Raji (cell line): Measurements from ENCODE around the gene SLC6A16.

Experiments used
- POLR2A ChIP-seq: IDR thresholded peaks from 2 replicates; pipeline ENCODE4 v1.6.1; 2011; ENCODE audit warnings: low read depth, low read length, control low read depth; ENCODE audit not compliant: insufficient read depth

Gene SLC6A16

DNA sequence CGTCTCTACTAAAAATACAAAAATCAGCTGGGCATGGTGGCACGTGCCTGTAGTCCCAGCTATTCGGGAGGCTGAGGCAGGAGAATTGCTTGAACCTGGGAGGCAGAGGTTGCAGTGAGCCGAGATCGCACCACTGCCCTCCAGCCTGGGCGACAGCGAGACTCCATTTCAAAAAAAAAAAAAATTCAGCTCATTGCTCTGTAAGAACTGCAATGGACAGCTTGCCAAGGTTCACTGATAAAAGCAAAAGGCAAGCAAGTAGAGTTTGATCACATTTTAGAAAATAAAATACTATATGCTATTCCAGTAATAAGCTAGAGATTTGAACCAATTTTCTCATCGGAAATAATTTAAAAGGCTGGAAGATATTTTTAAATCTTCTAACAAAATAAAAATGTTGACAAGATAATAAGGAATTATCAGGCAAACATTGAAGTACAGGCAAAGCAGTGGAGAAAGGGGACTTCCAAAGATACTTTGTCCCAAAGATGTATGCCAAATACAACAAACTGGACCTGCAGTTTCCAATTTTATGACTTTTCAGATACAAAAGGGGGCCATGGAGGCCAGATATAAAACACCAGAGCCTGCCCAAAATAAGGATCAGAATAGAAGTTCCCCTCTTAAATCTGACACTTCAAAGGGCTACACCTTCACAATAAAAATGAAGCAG, 29.6 kb downstream of the SLC6A16 start:
- no peak for TF ChIP-seq POLR2A

DNA sequence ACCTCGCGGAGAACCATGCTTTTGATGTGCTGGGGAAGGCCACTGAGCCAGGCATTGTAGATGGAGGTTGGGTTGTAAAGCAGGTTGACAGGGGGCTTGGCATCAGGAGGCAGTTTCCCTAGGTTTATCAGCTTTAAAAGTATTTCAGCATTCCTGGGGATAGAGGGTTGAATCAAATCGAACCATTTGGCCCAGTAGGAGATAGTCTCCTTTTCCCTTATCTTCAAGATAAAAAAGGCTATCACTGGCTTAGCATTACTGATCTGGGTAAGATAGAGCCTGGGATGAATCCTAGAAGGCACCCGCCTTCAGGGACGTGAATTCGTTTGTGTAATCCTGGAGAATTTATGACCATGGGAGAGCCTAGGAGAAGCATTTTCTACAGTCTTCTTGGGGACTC, 30.6 kb downstream of the SLC6A16 start:
- no peak for TF ChIP-seq POLR2A

DNA sequence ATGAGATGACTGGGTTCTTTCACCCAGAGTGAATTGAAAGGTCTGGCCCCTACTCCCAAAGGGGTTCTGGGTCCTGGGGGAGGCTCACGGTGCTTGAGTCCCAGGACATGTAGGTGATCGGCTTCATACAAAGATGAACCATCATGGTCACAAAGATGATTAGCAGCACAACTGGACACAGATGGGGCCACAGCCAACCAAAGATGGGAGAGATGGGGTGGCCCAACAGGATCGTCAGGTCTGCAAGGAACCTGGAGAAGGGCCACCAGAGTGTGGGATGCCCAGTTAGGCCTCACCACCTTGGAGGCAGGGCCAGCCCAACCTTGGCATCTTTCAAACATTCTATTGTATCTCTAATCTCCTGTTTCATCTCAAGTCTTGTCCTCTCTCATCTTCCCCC, 34.5 kb downstream of the SLC6A16 start:
- no peak for TF ChIP-seq POLR2A

DNA sequence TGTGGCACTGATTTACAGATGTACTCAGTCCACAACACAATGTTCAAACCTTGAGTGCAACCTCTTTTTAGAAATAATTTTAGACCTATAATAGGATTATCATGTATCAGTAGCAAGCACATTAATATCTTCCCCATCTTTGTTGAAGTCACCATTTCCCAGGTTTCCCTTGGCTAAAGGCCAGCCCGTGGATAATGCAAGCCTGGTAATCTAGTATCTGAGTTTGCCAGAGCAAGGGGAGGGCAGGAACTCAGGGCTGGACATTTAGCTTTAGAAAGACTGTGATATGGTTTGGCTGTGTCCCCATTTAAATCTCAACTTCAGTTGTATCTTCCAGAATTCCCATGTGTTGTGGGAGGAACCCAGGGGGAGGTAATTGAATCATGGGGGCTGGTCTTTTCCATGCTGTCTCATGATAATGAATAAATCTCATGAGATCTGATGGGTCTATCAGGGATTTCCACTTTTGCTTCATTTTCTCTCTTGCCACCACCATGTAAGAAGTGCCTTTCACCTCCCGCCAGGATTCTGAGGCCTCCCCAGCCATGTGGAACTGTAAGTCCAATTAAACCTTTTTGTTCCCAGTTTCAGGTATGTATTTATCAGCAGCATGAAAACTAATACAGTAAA, 37.7 kb downstream of the SLC6A16 start:
- TF ChIP-seq POLR2A: no peak

DNA sequence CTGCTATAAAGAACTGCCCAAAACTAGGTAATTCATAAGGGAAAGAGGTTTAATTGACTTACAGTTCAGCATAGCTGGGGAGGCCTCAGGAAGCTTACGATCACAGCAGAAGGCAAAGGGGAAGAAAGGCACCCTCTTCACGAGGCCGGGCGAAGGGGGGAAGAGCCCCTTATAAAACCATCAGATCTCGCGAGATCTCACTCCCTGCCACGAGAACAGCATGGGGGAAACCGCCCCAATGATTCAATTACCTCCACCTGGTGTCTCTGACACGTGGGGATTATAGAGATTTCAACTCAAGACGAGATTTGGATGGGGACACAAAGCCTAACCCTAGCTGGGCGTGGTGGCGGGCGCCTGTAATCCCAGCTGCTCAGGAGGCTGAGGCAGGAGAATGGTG, 42.8 kb downstream of the SLC6A16 start:
- no peak for TF ChIP-seq POLR2A

DNA sequence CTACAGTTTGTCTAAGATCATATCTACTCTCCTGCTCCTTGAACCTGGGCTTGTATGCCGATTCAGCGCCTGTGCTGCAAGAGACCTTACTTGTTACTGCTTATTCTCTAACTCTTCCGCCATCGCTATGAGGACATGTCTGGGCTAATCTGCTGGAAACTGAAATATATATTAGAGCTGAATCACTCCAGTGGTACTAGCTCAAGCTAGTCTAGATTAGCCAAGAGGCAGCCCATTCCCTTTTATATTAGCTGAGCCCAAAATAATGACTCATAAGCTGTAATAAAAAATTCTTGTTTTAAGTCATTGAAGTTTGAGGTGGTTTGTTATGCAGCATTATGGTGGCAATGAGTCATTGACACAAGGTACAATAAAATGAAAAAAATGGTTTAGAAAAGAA, 52.8 kb downstream of the SLC6A16 start:
- no peak for TF ChIP-seq POLR2A

DNA sequence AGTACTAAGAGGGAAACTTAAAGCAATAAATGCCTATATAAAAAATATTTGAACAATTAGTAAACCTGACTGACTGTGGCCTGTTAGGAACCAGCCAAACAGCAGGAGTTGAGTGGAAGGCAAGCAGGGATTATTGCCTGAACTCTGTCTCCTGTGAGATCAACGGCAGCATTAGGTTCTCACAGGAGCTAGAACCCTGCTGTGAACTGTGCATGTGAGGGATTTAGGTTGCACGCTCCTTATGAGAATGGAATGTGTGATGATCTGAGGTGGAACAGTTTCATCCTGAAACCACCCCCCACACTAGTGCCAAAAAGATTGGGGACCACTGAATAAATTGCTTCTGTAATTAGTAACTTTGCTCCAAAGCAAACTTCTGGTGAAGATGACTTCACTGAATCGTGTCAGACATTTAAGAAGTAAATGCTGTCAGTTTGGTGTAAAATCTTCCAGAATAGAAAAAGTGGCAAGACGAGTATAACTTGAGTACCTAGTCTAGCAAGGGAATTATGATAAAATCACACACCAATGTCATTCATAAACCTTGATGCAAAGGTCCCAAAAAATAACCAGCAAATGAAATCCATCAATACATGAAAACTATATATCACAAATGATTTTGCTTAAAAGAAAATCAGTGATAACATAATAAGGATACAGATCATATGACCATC, 53.8 kb downstream of the SLC6A16 start:
- TF ChIP-seq POLR2A: no peak

DNA sequence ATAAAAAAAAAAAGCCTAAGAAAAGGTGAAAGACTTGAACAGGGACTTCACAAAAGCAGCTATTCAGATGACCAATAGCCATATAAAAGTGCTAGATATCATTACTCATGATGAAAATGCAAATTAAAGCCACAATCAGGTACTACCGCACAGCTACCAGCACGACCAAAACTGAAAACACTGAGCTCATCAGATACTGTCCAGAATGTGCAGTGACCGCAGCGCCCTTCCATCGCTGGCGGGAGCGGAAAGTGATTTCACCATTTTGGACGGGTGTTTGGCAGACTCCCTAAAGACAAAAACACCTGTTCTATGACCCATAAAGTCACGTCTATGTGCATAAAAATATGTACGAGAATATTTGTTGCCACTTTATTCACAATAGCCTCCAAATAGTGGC, 60.7 kb downstream of the SLC6A16 start:
- no peak for TF ChIP-seq POLR2A

DNA sequence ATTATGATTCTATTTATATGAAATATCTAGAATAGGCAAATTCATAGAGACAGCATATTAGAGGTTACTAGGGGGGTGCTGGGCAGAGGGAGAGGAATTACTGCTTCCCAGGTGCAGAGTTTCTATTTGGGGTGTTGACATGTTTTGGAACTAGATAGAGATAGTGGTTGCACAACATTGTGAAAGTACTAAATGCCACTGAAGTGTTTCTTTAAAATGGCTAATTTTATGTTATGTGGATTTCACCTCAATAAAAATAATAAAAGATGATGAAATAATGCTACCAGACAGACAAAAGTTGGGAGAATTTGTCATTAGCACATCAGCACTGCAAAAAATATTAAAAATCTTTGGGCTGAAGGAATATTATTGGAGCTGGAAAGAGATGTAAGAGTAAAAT, 63.4 kb downstream of the SLC6A16 start:
- TF ChIP-seq POLR2A: no peak

DNA sequence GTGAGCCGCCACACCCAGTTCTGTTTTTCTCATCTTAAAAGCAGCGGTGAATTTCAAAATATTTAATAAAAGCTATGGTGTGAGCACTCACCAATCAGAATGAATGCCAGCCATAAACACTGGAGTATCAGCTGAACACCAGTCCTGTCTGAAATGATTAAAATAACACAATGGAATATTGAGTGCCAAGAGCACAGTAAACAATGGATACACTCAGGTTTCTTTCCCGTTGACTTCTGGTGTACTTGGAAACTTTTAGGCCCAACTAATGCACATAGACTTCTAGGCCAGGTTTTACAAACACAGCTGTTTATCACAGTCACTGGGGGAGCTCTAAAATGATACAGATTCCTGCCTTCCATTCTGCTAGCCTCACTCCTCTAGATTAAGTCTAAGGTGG, 68.3 kb downstream of the SLC6A16 start:
- no peak for TF ChIP-seq POLR2A

DNA sequence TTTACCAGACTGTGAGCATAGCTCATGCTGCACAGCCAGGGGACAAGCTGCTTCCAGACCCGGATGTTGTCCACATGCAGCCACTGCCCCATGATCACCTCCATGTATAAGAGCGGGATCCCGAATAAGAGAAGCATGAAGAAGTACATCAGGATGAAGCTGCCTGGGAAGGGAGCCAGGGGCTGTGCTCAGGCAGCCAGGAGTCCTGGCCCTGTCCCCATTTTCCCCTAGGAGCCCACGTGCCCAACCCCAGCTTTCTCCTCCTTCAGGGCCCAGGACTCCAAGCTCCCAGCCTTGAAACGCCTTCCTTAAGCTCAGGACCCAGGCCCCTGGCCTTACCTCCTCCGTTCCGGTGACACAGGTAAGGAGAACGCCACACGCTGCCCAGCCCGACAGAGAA, 69.3 kb downstream of the SLC6A16 start:
- TF ChIP-seq POLR2A: no peak

DNA sequence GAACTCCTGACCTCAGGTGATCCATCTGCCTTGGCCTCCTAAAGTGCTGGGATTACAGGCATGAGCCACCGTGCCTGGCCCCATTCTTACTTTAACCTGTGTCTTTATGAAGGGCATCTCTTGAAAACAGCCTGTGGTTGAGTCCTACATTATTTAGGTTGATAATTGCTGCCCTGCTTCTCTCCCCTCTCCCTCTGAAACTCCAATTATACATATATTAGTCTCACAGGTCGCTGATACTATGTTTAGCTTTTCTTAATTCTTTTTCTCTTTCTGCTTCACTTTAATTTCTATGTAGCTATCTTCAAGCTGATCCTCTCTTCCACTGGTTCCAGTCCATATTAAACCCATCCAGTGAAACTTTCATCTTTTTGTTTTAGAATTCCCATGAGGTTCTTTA, 75.1 kb downstream of the SLC6A16 start:
- TF ChIP-seq POLR2A: no peak

DNA sequence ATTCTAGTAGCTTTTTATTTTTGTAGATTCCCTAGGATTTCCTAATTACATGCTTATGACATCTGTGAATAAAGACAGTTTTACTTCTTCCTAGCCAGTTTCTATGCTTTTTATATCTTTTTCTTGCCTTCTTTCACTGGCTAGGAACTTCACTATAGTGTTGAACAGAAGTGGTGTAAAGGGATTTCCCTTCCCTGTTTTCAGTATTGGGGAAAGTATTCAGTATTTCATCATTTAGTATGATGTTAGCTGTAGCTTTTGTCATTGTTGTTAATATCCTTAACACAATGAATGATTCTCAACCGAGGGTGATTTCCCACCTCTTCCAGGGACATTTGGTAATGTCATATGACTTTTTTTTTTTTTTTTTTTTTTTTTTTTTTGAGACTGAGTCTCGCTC, 77.3 kb downstream of the SLC6A16 start:
- no peak for TF ChIP-seq POLR2A

DNA sequence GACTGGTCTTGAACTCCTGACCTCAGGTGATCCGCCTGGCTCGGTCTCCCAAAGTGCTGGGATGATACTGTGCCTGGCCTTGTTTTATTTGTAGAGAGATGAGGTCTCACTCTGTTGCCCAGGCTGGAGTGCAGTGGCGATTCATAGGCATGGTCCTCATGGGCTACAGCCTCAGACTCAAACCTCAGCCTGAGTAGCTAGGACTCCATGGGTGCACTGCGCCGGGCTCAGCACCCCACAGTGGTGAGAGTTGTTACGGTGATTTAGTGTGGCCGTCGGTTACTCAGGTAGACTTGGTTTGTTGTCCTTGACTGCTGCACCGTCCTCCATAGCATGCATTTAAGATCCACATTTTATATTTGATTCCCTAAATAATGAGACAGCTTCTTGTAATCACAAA, 80.7 kb downstream of the SLC6A16 start:
- TF ChIP-seq POLR2A: no peak

DNA sequence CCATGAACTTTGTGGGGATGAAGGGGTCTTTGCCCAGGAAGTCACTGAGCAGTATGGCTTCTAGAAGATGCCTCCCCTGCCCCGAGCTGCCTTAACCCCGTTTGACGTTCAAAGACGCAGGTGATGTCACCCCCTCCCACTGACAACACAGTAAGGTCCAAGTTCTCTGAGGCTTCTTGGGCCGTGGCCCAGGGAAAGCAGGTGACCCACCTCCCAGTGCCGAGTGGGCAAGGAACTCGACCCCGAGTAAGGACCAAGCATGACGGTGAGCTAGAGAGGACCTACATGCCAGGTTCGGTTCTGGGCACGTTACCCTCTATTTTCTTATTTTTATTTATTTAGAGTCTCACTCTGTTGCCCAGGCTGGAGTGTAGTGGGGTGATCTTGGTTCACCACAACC, 81.3 kb downstream of the SLC6A16 start:
- TF ChIP-seq POLR2A: no peak

DNA sequence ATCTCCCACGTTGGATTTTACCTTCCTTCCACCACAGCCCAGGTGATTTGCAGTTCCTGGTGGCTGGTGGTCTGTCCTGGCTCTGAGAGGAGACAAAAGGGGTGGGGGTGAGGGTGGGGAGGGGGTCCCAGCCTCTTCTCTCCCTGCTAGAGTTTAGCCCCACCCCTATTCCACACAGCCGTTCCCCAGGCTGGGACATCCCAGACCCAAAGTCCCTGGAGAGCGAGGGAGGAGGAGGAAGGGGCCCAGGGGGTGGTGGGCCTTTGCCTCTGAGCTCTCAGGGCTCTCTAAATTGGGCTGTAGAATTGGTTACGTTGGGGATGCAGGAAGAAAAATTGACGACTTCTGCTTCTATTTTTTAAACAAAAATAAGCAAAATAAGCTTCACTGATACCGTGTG, 81.9 kb downstream of the SLC6A16 start:
- TF ChIP-seq POLR2A: no peak
